ENCODE results near the gene MIPOL1.

MIPOL1 gene

GRCh38 chr14:37584211-37585100 lies 386.7 kb downstream of the MIPOL1 start:
- Histone ChIP-seq H3K27ac (no peak overlapping the region), H3K4me3 (ENCODE audit: low read depth in 1 of 2, low read length in 1 of 2) (no peak overlapping the region), H3K9me3 (no peaks in the 10 kb centered on the region), H3K27me3 (peaks cover 100% of the 10 kb centered on the region), H3K4me1 (ENCODE audit: control insufficient read depth in 1 of 2, insufficient read depth in 1 of 2, low read depth in 1 of 2, low read length in 1 of 2) (no peaks in the 10 kb centered on the region), H3K36me3 (no peaks in the 10 kb centered on the region)
- TF ChIP-seq CTCF (IDR thresholded peaks at IDR 0.05): no peak

- H3K27ac ChIP-seq: no peak overlapping the region
- H3K9me3 ChIP-seq: no peaks in the 10 kb centered on the region
- H3K4me1 ChIP-seq (ENCODE audit: control insufficient read depth in 1 of 2, insufficient read depth in 1 of 2, low read depth in 1 of 2, low read length in 1 of 2): no peaks in the 10 kb centered on the region
- TF ChIP-seq CTCF (IDR thresholded peaks at IDR 0.05): no peak
- H3K36me3 ChIP-seq: no peaks in the 10 kb centered on the region
- no peak overlapping the region for H3K4me3 ChIP-seq (ENCODE audit: low read depth in 1 of 2, low read length in 1 of 2)
- H3K27me3 ChIP-seq: peaks cover 100% of the 10 kb centered on the region
Observed at GRCh38 chr14:37585101-37585511, 387.4 kb downstream of the MIPOL1 start.

GRCh38 chr14:37585971-37586796 lies 388.4 kb downstream of the MIPOL1 start:
- H3K27me3 ChIP-seq: peaks cover 100% of the 10 kb centered on the region
- H3K4me3 ChIP-seq (ENCODE audit: low read depth in 1 of 2, low read length in 1 of 2): no peak overlapping the region
- no peaks in the 10 kb centered on the region for H3K4me1 ChIP-seq (ENCODE audit: control insufficient read depth in 1 of 2, insufficient read depth in 1 of 2, low read depth in 1 of 2, low read length in 1 of 2)
- no peaks in the 10 kb centered on the region for H3K9me3 ChIP-seq
- H3K36me3 ChIP-seq: no peaks in the 10 kb centered on the region
- no peak overlapping the region for H3K27ac ChIP-seq
- no peak for TF ChIP-seq CTCF (IDR thresholded peaks at IDR 0.05)

GRCh38 chr14:37586797-37587130 lies 389.0 kb downstream of the MIPOL1 start:
- Histone ChIP-seq H3K36me3 (no peaks in the 10 kb centered on the region), H3K27ac (no peak overlapping the region), H3K4me3 (ENCODE audit: low read depth in 1 of 2, low read length in 1 of 2) (no peak overlapping the region), H3K4me1 (ENCODE audit: control insufficient read depth in 1 of 2, insufficient read depth in 1 of 2, low read depth in 1 of 2, low read length in 1 of 2) (no peaks in the 10 kb centered on the region), H3K27me3 (peaks cover 100% of the 10 kb centered on the region), H3K9me3 (no peaks in the 10 kb centered on the region)
- no peak for TF ChIP-seq CTCF (IDR thresholded peaks at IDR 0.05)

GRCh38 chr14:37587131-37587803 lies 389.5 kb downstream of the MIPOL1 start:
- Histone ChIP-seq H3K27ac (no peak overlapping the region), H3K9me3 (peaks cover 2% of the 10 kb centered on the region), H3K27me3 (peaks cover 100% of the 10 kb centered on the region), H3K4me1 (ENCODE audit: control insufficient read depth in 1 of 2, insufficient read depth in 1 of 2, low read depth in 1 of 2, low read length in 1 of 2) (no peaks in the 10 kb centered on the region), H3K4me3 (ENCODE audit: low read depth in 1 of 2, low read length in 1 of 2) (no peak overlapping the region), H3K36me3 (no peaks in the 10 kb centered on the region)
- TF ChIP-seq CTCF (IDR thresholded peaks at IDR 0.05): no peak
